HG03378 (cell line): ENCODE results near the gene POLRMT.
"Not testable (repeated sequence)": the region's sequence is repeated elsewhere in the genome, so short reads cannot be mapped to it uniquely, and the experiment has no call there.

Source experiments
- ATAC-seq: cut with Tn5 transposase; IDR thresholded peaks from one replicate; pipeline ENCODE4 v1.9.1; 2021; ENCODE audit warnings: mild to moderate bottlenecking, moderate library complexity; ENCODE audit not compliant: unreplicated experiment

Gene POLRMT

DNA sequence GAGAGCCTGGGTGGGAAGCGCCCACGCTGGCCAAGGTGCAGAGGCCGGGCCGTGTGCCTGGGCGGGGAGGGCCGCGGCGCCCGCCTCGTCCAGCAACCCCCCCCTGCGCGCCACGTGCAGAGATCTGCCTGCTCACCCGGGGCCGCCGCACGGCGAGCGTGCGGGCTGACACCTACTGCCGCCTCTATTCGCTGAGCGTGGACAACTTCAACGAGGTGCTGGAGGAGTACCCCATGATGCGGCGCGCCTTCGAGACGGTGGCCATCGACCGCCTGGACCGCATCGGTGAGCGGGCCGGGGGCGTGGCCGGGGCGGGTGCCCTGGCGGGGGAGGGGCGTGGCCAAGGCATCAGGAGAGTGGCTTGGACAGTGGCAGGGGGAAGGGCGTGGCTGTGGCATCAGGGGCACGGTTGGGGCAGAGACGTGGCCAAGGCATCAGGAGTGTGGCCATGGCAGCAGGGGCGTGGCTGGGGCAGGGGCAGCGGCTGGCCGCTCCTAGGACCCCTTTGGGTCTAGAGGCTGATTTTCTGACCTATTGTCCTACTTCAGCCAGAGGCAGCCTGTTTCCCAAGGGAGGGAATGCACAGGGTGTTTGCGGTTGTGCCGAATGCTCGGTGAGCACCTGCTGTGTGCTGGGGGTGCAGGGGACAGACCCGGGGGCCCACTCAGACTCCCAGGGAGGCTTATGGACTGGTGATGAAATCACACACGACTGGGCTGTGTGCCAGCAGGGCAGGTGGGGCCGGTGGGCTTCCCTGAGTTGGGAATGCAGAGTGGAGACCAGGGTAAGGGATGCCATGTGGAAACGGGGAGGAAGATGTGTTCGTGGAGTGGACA lies 19.4 kb downstream of the POLRMT start:
- no peak for ATAC-seq

- no peak for ATAC-seq
These were observed 20.4 kb downstream of the POLRMT start for GRCh38 chr19:612941-613340.

DNA sequence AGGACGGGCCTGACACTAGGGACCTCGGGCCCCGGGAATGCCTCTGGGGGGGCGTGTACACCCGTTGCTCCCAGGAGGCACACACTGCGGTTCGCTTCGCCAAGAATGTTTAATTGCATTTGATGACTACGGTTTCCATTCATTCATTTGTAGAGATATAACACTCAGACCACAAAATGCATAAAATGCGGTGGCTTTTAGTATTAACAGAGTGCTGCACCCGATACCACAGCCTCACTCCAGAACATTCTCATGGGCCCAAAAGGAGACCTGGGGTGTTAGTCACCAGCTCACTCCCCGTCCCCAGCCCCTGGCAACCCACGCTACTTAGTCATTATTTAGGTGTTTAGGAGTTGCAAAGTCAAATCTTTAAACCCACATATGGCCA lies 21.9 kb downstream of the POLRMT start:
- no peak for ATAC-seq

GRCh38 chr19:610801-611480 lies 22.4 kb downstream of the POLRMT start:
- ATAC-seq = no peak

GRCh38 chr19:610071-610800 lies 23.1 kb downstream of the POLRMT start:
- no peak for ATAC-seq

GRCh38 chr19:609004-609346 lies 24.4 kb downstream of the POLRMT start:
- no peak for ATAC-seq

- ATAC-seq = no peak
These were observed 25.0 kb downstream of the POLRMT start for GRCh38 chr19:608155-609003.

DNA sequence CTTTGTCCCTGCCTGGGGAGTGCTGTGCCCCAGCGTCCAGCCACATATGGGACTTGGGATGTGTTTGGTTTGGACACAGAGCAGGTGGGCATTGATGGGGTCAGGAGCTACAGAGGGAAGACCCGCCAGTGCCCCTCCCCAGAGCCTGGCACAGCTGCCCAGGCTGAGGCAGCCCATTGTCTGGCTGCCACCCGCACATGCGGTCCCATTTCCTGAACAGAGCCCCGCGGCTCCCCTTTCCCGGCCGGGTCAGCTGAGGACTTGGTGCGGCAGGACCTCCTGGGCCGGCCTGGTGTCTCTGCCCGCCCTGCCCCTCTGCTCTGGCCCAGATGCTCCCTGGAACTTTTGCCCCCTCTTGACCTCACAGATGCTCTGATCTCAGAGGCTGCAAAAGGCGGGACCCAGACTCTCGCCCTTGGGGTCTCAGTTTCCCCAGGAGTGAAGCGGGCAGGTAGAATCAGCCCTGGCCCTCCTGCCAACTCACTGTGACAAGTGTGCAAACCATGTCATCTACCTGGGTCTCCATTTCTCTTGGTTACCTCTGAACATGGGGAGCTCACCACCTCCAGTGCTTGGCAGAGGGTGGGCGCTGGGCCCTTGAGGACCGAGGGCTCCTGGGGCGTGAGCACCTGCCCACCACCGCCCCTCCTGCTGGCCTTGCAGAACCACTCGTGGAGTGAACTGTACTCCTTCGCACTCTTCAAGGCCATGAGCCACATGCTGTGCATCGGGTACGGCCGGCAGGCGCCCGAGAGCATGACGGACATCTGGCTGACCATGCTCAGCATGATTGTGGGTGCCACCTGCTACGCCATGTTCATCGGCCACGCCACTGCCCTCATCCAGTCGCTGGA lies 25.8 kb downstream of the POLRMT start:
- ATAC-seq = no peak

- not testable (repeated sequence) for ATAC-seq
These were observed 28.0 kb downstream of the POLRMT start for GRCh38 chr19:605061-605971.

- ATAC-seq = no peak
These were observed 29.0 kb downstream of the POLRMT start for GRCh38 chr19:604355-604754.

- not testable (repeated sequence) for ATAC-seq
These were observed 29.6 kb downstream of the POLRMT start for GRCh38 chr19:603779-604178.

- not testable (repeated sequence) for ATAC-seq
These were observed 30.1 kb downstream of the POLRMT start for GRCh38 chr19:603302-603639.

GRCh38 chr19:602391-603301 lies 30.7 kb downstream of the POLRMT start:
- ATAC-seq = no peak

DNA sequence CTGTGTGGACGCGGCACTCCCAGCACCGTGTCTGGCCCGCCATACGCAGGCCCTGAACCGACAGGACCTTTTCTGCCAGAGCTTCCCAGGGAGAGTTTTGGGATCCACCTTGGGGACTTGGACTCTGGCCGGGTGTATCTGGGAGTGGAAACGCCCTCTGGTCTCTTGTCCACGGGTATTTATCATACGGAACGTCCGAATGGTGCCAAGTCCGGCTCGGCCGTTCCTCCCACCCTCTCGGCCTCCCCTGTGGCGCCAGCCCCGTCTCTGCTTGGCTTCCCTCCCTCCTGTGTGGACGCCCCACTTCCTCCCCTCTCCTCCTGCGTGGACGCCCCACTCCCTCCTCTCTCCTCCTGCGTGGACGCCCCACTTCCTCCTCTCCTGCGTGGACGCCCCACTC lies 31.5 kb downstream of the POLRMT start:
- no peak for ATAC-seq

DNA sequence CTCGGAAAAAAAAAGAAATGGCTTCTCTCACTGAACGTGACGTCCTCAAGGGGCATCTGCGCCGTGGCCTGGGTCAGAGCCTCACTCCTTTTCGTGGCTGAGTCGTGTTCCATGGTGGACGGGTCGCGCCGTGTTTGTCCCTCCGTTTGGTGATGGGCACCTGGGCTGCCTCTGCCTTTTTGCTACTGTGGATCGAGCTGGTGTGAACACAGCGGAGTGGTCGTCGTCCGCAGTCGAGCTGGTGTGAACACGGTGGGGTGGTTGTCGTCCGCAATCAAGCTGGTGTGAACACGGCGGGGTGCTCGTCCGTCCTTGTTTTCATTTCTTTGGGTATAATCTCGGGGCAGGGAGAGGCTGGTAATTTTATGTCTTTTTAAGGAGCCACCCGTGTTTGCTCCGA lies 32.0 kb downstream of the POLRMT start:
- no peak for ATAC-seq

- no peak for ATAC-seq
These were observed 35.7 kb downstream of the POLRMT start for GRCh38 chr19:597406-598315.

DNA sequence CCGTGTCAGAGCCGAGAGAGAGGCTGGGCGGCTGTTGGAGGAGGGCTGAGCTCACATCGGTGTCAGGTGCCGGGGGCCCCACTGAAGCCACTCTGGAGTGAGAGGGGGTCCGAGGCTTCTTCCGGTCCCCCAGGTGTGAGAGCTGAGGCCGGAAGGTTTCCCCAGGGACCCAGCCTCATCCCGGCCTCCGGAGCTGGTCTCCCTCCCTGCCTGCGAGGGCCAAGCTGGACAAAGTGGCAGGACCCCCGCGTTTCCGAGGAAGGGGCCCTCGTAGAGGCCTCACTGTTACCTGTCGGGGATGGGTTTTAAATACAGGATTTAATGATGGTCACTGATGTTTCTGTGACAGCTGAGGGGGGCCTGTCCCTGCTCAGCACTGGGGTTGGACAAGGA lies 37.1 kb downstream of the POLRMT start:
- no peak for ATAC-seq
